ENCODE data around the gene PEPD.

PEPD gene

GRCh38 chr19:33472226-33472625 is 49.4 kb downstream of the PEPD start:
- no peak overlapping the region for H3K4me3 Mint-ChIP-seq
- H3K27me3 Mint-ChIP-seq, result no peaks in the 10 kb centered on the region
- H3K36me3 Mint-ChIP-seq (ENCODE audit: insufficient read depth), result peaks cover 6% of the 10 kb centered on the region
- H3K27ac Mint-ChIP-seq (ENCODE audit: low read depth), result no peak overlapping the region
- H3K4me1 Mint-ChIP-seq, result peaks cover 8% of the 10 kb centered on the region
- DNase-seq (ENCODE audit: low spot score in 2 of 2) (no peak), ATAC-seq (replicated peaks; ENCODE audit: extremely low read depth, poor library complexity, severe bottlenecking) (no peak)
- no peaks in the 10 kb centered on the region for H3K9me3 Mint-ChIP-seq

- H3K9me3 Mint-ChIP-seq, result no peaks in the 10 kb centered on the region
- H3K4me3 Mint-ChIP-seq, result no peak overlapping the region
- no peak overlapping the region for H3K27ac Mint-ChIP-seq (ENCODE audit: low read depth)
- peaks cover 8% of the 10 kb centered on the region for H3K4me1 Mint-ChIP-seq
- DNase-seq (ENCODE audit: low spot score in 2 of 2) (no peak), ATAC-seq (replicated peaks; ENCODE audit: extremely low read depth, poor library complexity, severe bottlenecking) (no peak)
- no peaks in the 10 kb centered on the region for H3K27me3 Mint-ChIP-seq
- H3K36me3 Mint-ChIP-seq (ENCODE audit: insufficient read depth), result peaks cover 6% of the 10 kb centered on the region
Measured at GRCh38 chr19:33471111-33471996, 50.2 kb downstream of the PEPD start.

GRCh38 chr19:33470686-33471085 is 50.9 kb downstream of the PEPD start:
- ATAC-seq (replicated peaks; ENCODE audit: extremely low read depth, poor library complexity, severe bottlenecking) (no peak), DNase-seq (ENCODE audit: low spot score in 2 of 2) (no peak)
- Mint-ChIP-seq H3K27ac (ENCODE audit: low read depth) (no peak overlapping the region), H3K36me3 (ENCODE audit: insufficient read depth) (peaks cover 4% of the 10 kb centered on the region), H3K9me3 (no peaks in the 10 kb centered on the region), H3K4me3 (no peak overlapping the region), H3K27me3 (no peaks in the 10 kb centered on the region), H3K4me1 (peaks cover 8% of the 10 kb centered on the region)

DNA sequence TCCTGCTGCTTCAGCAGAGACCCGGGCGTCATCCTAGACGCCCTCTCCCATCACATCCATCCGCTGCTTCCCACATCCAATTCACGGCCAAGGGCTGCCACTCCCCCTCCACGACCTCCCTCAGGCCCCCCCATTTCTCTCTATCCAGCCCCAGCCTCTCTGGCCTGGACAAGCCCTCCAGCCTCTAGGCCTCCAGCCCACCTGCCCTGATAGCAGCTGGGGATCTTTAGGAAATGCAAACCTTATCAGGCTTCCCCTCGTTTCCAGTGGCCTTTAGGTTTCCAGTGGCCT is 51.6 kb downstream of the PEPD start:
- no peak overlapping the region for H3K4me3 Mint-ChIP-seq
- H3K27ac Mint-ChIP-seq (ENCODE audit: low read depth), result no peak overlapping the region
- H3K9me3 Mint-ChIP-seq, result no peaks in the 10 kb centered on the region
- H3K27me3 Mint-ChIP-seq, result no peaks in the 10 kb centered on the region
- H3K36me3 Mint-ChIP-seq (ENCODE audit: insufficient read depth), result peaks cover 4% of the 10 kb centered on the region
- ATAC-seq (replicated peaks; ENCODE audit: extremely low read depth, poor library complexity, severe bottlenecking), result no peak
- DNase-seq (ENCODE audit: low spot score in 2 of 2), result no peak
- H3K4me1 Mint-ChIP-seq, result peaks cover 8% of the 10 kb centered on the region

DNA sequence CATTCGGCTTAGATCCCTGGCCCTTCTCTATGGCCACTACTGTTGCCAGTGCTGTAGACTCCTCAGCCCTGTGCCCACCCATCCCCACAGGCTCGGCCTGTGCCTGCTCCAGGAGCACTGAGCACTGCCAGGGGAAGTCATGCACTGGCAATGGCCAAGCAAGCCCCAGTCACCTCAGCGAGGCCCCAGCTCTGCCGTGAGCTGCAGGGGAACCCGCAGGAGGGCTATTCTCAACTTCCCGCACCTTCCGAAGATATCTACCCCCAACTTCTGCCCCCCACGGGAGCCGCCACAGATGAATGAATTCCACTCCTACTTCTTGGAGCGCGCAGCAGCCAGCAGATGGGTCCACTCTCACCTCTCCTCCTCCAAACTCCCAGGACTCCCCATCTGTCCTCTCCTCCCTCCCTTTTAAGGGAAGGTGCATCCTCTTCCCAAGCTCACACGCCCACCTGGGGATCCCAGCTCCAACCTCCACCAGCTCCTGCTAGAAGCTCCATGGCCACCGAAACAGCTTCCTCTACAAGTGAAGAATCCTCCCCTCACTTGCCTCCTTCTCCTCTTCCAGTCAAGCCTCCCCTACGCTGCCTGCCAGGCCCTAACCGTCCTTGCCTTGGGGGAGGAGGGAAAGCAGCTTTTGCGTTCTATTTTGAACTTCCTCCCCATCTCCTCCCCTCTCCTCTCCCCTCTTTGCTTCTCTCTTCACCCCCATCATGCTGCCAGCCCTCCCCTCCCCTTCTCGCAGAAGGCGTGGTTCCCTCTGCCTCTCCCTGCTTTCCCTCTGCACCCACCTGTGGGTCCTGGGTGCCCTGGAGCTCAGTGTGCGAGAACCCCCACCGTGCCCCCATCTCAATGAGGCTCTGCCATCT is 52.2 kb downstream of the PEPD start:
- Mint-ChIP-seq H3K27ac (ENCODE audit: low read depth) (no peak overlapping the region), H3K27me3 (no peaks in the 10 kb centered on the region), H3K36me3 (ENCODE audit: insufficient read depth) (peaks cover 4% of the 10 kb centered on the region), H3K4me3 (no peak overlapping the region), H3K9me3 (no peaks in the 10 kb centered on the region), H3K4me1 (peaks cover 8% of the 10 kb centered on the region)
- DNase-seq (ENCODE audit: low spot score in 2 of 2), result no peak
- no peak for ATAC-seq (replicated peaks; ENCODE audit: extremely low read depth, poor library complexity, severe bottlenecking)

DNA sequence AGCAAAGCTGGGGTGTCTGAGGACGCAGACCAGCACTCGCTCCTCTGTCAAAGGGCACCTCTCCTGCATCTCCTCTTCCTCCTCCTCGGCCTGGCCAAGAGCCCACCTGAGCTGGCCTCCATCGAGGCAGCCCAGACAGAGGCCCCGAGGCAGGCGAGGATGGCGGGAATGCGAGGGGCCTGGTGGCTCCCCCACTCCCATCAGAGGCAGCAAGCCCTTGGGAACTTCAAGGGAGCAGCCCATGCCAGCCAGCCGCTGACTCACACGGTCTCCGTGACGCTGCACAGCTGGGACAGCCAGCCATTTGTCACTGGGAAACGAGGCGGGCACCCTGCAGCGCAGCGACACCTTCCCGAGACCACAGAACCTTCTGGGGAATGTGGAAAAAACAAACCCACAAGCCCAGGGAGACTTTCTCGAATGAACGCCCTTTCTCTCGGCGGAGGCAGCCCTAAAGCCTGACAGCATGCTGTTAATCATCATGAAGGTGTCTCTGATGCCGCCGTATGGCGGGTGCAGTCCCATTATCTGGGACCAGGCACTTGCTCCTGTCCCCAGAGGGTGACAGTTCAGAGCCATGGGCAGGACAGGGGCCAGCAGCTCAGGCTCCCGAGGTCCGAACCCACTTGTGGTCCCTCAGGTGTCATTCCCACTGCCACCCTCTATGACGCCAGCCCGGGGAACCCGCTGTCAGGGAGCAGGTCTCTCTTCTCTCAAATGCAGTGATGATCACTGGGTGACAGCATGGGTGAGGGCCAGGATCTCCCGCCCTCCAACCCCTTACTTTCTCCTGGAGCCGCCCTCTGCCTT is 53.0 kb downstream of the PEPD start:
- Mint-ChIP-seq H3K4me1 (peaks cover 6% of the 10 kb centered on the region), H3K4me3 (no peak overlapping the region), H3K9me3 (no peaks in the 10 kb centered on the region), H3K36me3 (ENCODE audit: insufficient read depth) (peaks cover 5% of the 10 kb centered on the region), H3K27ac (ENCODE audit: low read depth) (no peak overlapping the region), H3K27me3 (no peaks in the 10 kb centered on the region)
- DNase-seq (ENCODE audit: low spot score in 2 of 2) (no peak), ATAC-seq (replicated peaks; ENCODE audit: extremely low read depth, poor library complexity, severe bottlenecking) (no peak)

DNA sequence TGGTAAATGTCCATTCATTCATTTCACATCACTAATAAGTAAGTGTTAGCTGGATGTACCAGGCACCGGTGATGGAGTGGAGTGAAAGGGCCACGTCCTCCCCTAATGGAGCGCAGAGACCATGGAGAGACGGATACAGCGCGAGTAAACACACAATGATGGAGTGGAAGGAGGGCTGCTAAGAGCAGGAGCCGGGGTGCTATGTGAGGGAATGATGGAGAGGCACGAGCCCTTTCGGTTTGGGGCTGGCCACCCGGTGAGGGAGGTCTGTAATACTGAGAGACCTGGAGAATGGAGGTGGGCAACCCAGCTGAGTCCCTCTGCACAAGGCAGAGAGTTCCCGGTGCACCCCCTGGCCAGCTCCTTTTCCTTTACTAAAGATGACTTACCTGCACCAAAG is 53.7 kb downstream of the PEPD start:
- H3K4me3 Mint-ChIP-seq, result no peak overlapping the region
- peaks cover 3% of the 10 kb centered on the region for H3K36me3 Mint-ChIP-seq (ENCODE audit: insufficient read depth)
- H3K27ac Mint-ChIP-seq (ENCODE audit: low read depth), result no peak overlapping the region
- DNase-seq (ENCODE audit: low spot score in 2 of 2), result no peak
- H3K27me3 Mint-ChIP-seq, result no peaks in the 10 kb centered on the region
- no peaks in the 10 kb centered on the region for H3K4me1 Mint-ChIP-seq
- ATAC-seq (replicated peaks; ENCODE audit: extremely low read depth, poor library complexity, severe bottlenecking), result no peak
- no peaks in the 10 kb centered on the region for H3K9me3 Mint-ChIP-seq

DNA sequence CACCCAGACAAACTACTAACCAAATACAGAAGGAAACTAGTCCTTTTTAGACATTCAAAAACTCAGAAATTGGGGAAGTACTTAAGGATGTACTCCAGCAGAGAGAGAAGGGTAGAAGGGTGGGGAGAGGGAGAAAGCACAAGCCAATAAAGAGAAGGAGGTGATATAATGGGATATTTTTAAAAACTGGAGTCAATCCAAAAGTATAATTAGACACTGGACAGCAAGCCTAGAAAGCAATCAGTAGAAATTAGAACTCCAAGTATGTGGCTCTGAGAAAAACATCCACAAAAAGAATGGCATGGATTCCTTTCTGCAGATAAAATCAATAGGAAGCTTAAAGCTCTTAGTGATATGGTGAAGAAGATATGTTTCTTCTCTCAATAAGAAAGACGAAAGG is 55.8 kb downstream of the PEPD start:
- no peaks in the 10 kb centered on the region for H3K4me1 Mint-ChIP-seq
- DNase-seq (ENCODE audit: low spot score in 2 of 2), result no peak
- H3K27ac Mint-ChIP-seq (ENCODE audit: low read depth), result no peak overlapping the region
- no peak overlapping the region for H3K4me3 Mint-ChIP-seq
- ATAC-seq (replicated peaks; ENCODE audit: extremely low read depth, poor library complexity, severe bottlenecking), result no peak
- H3K27me3 Mint-ChIP-seq, result no peaks in the 10 kb centered on the region
- H3K36me3 Mint-ChIP-seq (ENCODE audit: insufficient read depth), result peaks cover 5% of the 10 kb centered on the region
- H3K9me3 Mint-ChIP-seq, result no peaks in the 10 kb centered on the region

DNA sequence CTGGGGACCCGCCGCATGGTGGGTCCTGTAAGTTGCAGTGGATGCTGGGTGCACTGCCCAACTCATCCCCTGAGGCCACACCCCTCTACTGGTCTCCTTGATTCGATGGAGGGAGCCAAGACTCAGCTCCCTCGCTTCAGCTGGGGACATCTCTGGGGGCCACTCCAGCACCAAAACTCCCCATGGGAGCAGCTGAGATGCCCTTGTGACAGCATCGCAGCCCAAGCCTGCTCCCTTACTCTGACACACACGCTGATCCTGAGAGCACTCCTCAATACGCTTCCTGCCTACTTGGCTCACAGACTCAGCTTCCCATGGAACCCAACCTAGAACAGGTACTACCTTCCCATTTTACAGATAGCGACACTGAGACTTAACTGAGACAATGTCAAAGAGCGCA is 56.2 kb downstream of the PEPD start:
- Mint-ChIP-seq H3K27me3 (no peaks in the 10 kb centered on the region), H3K9me3 (no peaks in the 10 kb centered on the region), H3K4me1 (no peaks in the 10 kb centered on the region), H3K27ac (ENCODE audit: low read depth) (no peak overlapping the region), H3K4me3 (no peak overlapping the region), H3K36me3 (ENCODE audit: insufficient read depth) (peaks cover 5% of the 10 kb centered on the region)
- ATAC-seq (replicated peaks; ENCODE audit: extremely low read depth, poor library complexity, severe bottlenecking) (no peak), DNase-seq (ENCODE audit: low spot score in 2 of 2) (no peak)

- ATAC-seq (replicated peaks; ENCODE audit: extremely low read depth, poor library complexity, severe bottlenecking) (no peak), DNase-seq (ENCODE audit: low spot score in 2 of 2) (no peak)
- Mint-ChIP-seq H3K4me3 (no peak overlapping the region), H3K27ac (ENCODE audit: low read depth) (no peak overlapping the region), H3K9me3 (no peaks in the 10 kb centered on the region), H3K27me3 (no peaks in the 10 kb centered on the region), H3K4me1 (no peaks in the 10 kb centered on the region), H3K36me3 (ENCODE audit: insufficient read depth) (peaks cover 5% of the 10 kb centered on the region)
Measured at GRCh38 chr19:33464733-33465115, 56.9 kb downstream of the PEPD start.

- no peaks in the 10 kb centered on the region for H3K27me3 Mint-ChIP-seq
- no peak overlapping the region for H3K27ac Mint-ChIP-seq (ENCODE audit: low read depth)
- ATAC-seq (replicated peaks; ENCODE audit: extremely low read depth, poor library complexity, severe bottlenecking) (no peak), DNase-seq (ENCODE audit: low spot score in 2 of 2) (no peak)
- peaks cover 5% of the 10 kb centered on the region for H3K36me3 Mint-ChIP-seq (ENCODE audit: insufficient read depth)
- no peaks in the 10 kb centered on the region for H3K4me1 Mint-ChIP-seq
- H3K9me3 Mint-ChIP-seq, result no peaks in the 10 kb centered on the region
- H3K4me3 Mint-ChIP-seq, result no peak overlapping the region
Measured at GRCh38 chr19:33464010-33464732, 57.4 kb downstream of the PEPD start.

GRCh38 chr19:33463199-33463598 is 58.4 kb downstream of the PEPD start:
- Mint-ChIP-seq H3K27me3 (no peaks in the 10 kb centered on the region), H3K27ac (ENCODE audit: low read depth) (no peak overlapping the region), H3K4me3 (no peak overlapping the region), H3K4me1 (no peaks in the 10 kb centered on the region), H3K36me3 (ENCODE audit: insufficient read depth) (peaks cover 5% of the 10 kb centered on the region), H3K9me3 (no peaks in the 10 kb centered on the region)
- ATAC-seq (replicated peaks; ENCODE audit: extremely low read depth, poor library complexity, severe bottlenecking) (no peak), DNase-seq (ENCODE audit: low spot score in 2 of 2) (no peak)
